ENCODE measurements around the gene AUTS2.

GRCh38 chr7:70502117-70502863, 904.0 kb downstream of the AUTS2 start:
- TF ChIP-seq CTCF (IDR thresholded peaks at IDR 0.05) (no peak), POLR2A (IDR thresholded peaks at IDR 0.05) (no peak)

Measured in vagina (tissue), 2 donors.